MM.1S (cell line): Measurements from ENCODE around the gene OGFOD3.

Source experiments
- DNase-seq: peaks from one replicate; pipeline ENCODE4 v3.0.0-alpha.2; 2015
- H2AFZ ChIP-seq: fragments of 300-600 bp; sonication (generic); 2 replicates; pipeline ENCODE4 v1.6.0; 2016; ENCODE audit warnings: antibody characterized with exemption, low read length
- H3F3A ChIP-seq: fragments of 300-600 bp; sonication (generic); 2 replicates; pipeline ENCODE4 v1.6.1; 2016; ENCODE audit warnings: mild to moderate bottlenecking, antibody characterized with exemption, low read length, moderate library complexity, mixed read lengths; ENCODE audit not compliant: insufficient read depth
- H3K27ac ChIP-seq: fragments of 300-600 bp; sonication (generic); 2 replicates; pipeline ENCODE4 v1.5.1; 2016; ENCODE audit warnings: mild to moderate bottlenecking, low read length
- H3K27me3 ChIP-seq: fragments of 300-600 bp; sonication (generic); replicated peaks from 2 replicates; pipeline ENCODE4 v1.6.0; 2016; ENCODE audit warnings: low read length; ENCODE audit not compliant: insufficient read depth
- H3K36me3 ChIP-seq: fragments of 300-600 bp; sonication (generic); replicated peaks from 2 replicates; pipeline ENCODE4 v1.6.1; 2016; ENCODE audit warnings: mild to moderate bottlenecking, low read length, mixed read lengths; ENCODE audit not compliant: insufficient read depth
- H3K4me1 ChIP-seq: fragments of 300-600 bp; sonication (generic); 2 replicates; pipeline ENCODE4 v1.6.1; 2016; ENCODE audit warnings: low read length, mixed read lengths
- H3K4me2 ChIP-seq: fragments of 300-600 bp; sonication (generic); 2 replicates; pipeline ENCODE4 v1.6.0; 2016; ENCODE audit warnings: low read depth, low read length
- H3K4me3 ChIP-seq: fragments of 300-600 bp; sonication (generic); 2 replicates; pipeline ENCODE4 v1.5.1; 2016; ENCODE audit warnings: low read length, mixed read lengths
- H3K79me2 ChIP-seq: fragments of 300-600 bp; sonication (generic); 2 replicates; pipeline ENCODE4 v1.6.1; 2016; ENCODE audit warnings: mixed run types, low read length, mixed read lengths
- H3K9ac ChIP-seq: fragments of 300-600 bp; sonication (generic); 2 replicates; pipeline ENCODE4 v1.6.1; 2016; ENCODE audit warnings: low read length, mixed read lengths
- H3K9me2 ChIP-seq: fragments of 300-600 bp; sonication (generic); replicated peaks from 2 replicates; pipeline ENCODE4 v1.6.1; 2016; ENCODE audit warnings: mild to moderate bottlenecking, low read length, mixed read lengths; ENCODE audit not compliant: insufficient read depth
- H3K9me3 ChIP-seq: fragments of 300-600 bp; sonication (generic); replicated peaks from 2 replicates; pipeline ENCODE4 v1.6.1; 2016; ENCODE audit warnings: mild to moderate bottlenecking, low read length, mixed read lengths; ENCODE audit not compliant: insufficient read depth
- H4K20me1 ChIP-seq: fragments of 300-600 bp; sonication (generic); 2 replicates; pipeline ENCODE4 v1.6.1; 2016; ENCODE audit warnings: mild to moderate bottlenecking, low read length, moderate library complexity, mixed read lengths; ENCODE audit not compliant: insufficient read depth
- CTCF ChIP-seq: fragments of 300-600 bp; sonication (generic); IDR thresholded peaks from 2 replicates; pipeline ENCODE4 v1.5.1; 2016; ENCODE audit warnings: antibody characterized with exemption, low read length, mixed read lengths
- EZH2 ChIP-seq: fragments of 300-600 bp; sonication (generic); optimal IDR thresholded peaks from 2 replicates; pipeline ENCODE3; 2017; ENCODE audit warnings: low read depth, mild to moderate bottlenecking, antibody characterized with exemption, low read length, mixed read lengths
- EZH2phosphoT487 ChIP-seq: fragments of 300-600 bp; sonication (generic); IDR thresholded peaks from 2 replicates; pipeline ENCODE4 v1.6.1; 2018; ENCODE audit warnings: antibody characterized with exemption, low read length

OGFOD3 gene

GRCh38 chr17:82411396-82412053 is 6.9 kb downstream of the OGFOD3 start:
- TF ChIP-seq EZH2 (no peak), CTCF (no peak), EZH2phosphoT487 (no peak)
- DNase-seq: no peak
- no peak overlapping the region for H3K4me2 ChIP-seq
- no peaks in the 10 kb centered on the region for H3K4me1 ChIP-seq
- H2AFZ ChIP-seq: no peak overlapping the region
- H3F3A ChIP-seq: no peaks in the 10 kb centered on the region
- H3K79me2 ChIP-seq: peaks cover 46% of the 10 kb centered on the region
- H4K20me1 ChIP-seq: no peaks in the 10 kb centered on the region; the same call in 1 of the 2 replicates
- no peaks in the 10 kb centered on the region for H3K9me3 ChIP-seq
- no peaks in the 10 kb centered on the region for H3K27me3 ChIP-seq
- no peaks in the 10 kb centered on the region for H3K9me2 ChIP-seq
- H3K4me3 ChIP-seq: no peak overlapping the region
- H3K27ac ChIP-seq: no peak overlapping the region
- H3K9ac ChIP-seq: no peak overlapping the region
- no peaks in the 10 kb centered on the region for H3K36me3 ChIP-seq

GRCh38 chr17:82410014-82410716 is 8.2 kb downstream of the OGFOD3 start:
- peaks cover 38% of the 10 kb centered on the region for H3K79me2 ChIP-seq
- H3K9me2 ChIP-seq: no peaks in the 10 kb centered on the region
- H3K9me3 ChIP-seq: no peaks in the 10 kb centered on the region
- H3F3A ChIP-seq: no peaks in the 10 kb centered on the region
- no peak overlapping the region for H3K4me2 ChIP-seq
- no peak for DNase-seq
- no peak overlapping the region for H3K27ac ChIP-seq
- H3K4me3 ChIP-seq: no peak overlapping the region
- no peaks in the 10 kb centered on the region for H3K36me3 ChIP-seq
- H2AFZ ChIP-seq: no peak overlapping the region
- H3K9ac ChIP-seq: no peak overlapping the region
- H3K4me1 ChIP-seq: no peaks in the 10 kb centered on the region
- TF ChIP-seq EZH2phosphoT487: no peak
- no peak for TF ChIP-seq CTCF
- H4K20me1 ChIP-seq: no peaks in the 10 kb centered on the region
- H3K27me3 ChIP-seq: no peaks in the 10 kb centered on the region

DNA sequence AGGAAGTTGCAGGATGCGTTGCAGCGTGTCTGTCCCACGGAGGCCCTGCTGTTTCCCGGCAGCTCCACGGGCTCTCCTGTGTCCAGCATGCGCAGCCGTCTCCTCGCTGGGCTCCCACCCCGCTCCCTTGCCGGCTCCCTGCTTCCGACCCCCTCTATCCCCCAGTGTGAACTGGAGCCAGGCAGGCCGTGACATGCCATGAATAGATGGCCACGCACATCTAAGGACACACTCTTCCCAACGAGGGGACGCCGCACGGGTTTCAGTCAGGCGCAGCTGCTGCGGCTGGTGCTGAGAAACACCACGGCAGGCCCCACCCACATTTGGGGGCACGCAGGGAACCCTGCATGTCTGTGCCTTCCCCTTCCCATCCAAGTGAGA is 9.5 kb downstream of the OGFOD3 start:
- no peak overlapping the region for H3K27ac ChIP-seq

More for the DNA sequence above, 9.5 kb downstream of the OGFOD3 start:
- H3K9me3 ChIP-seq: no peaks in the 10 kb centered on the region
- no peak overlapping the region for H3K4me2 ChIP-seq
- H3K9ac ChIP-seq: no peak overlapping the region
- peaks cover 6% of the 10 kb centered on the region for H3K4me1 ChIP-seq
- no peak for TF ChIP-seq EZH2phosphoT487
- TF ChIP-seq EZH2: no peak
- H3K27me3 ChIP-seq: no peaks in the 10 kb centered on the region
- no peak overlapping the region for H3K4me3 ChIP-seq
- no peak overlapping the region for H2AFZ ChIP-seq
- peaks cover 29% of the 10 kb centered on the region for H3K79me2 ChIP-seq
- DNase-seq: no peak
- peaks cover 7% of the 10 kb centered on the region for H3F3A ChIP-seq
- H3K9me2 ChIP-seq: no peaks in the 10 kb centered on the region
- no peaks in the 10 kb centered on the region for H3K36me3 ChIP-seq
- H4K20me1 ChIP-seq: no peaks in the 10 kb centered on the region
